ENCODE measurements around the gene AFMID.
A peak's percentile ranks its signal among the peaks of the same experiment; 100 is the strongest.
"Not testable (repeated sequence)": the region's sequence is repeated elsewhere in the genome, so short reads cannot be mapped to it uniquely, and the experiment has no call there.

AFMID gene

GRCh38 chr17:78186692-78187595 is at the start of gene AFMID, which contains the start of gene TK1:
Gene AFMID (plus strand): TSS chr17:78187362. CDS start chr17:78187371, 9 bp downstream.
Gene TK1 (minus strand): TSS chr17:78187052. CDS start chr17:78186994, 58 bp downstream.
- H3K27me3 ChIP-seq (ENCODE audit: low read depth), result no peaks in the 10 kb centered on the region
- in situ Hi-C loops (cut with MboI; ENCODE audit: low sequenced_read_pairs), result no loop called here
- no peaks in the 10 kb centered on the region for H3K9me3 ChIP-seq
- peaks cover 42% of the 10 kb centered on the region for H3K36me3 ChIP-seq (replicated peaks)
- peak; percentile 99 for DNase-seq (ENCODE audit: low spot score in 2 of 2)
- H3K4me3 ChIP-seq, result peak within 1 kb of the TSS; percentile 87
- H3K4me1 ChIP-seq, result peaks cover 12% of the 10 kb centered on the region

GRCh38 chr17:78137392-78138203 is 49.6 kb upstream of the AFMID start:
- no peak overlapping the region for H3K4me3 ChIP-seq
- H3K4me1 ChIP-seq, result peaks cover 6% of the 10 kb centered on the region
- no peaks in the 10 kb centered on the region for H3K36me3 ChIP-seq (replicated peaks)
- peak in 1 of 2 experiments; percentile 39 for DNase-seq (ENCODE audit: low spot score in 2 of 2)
- in situ Hi-C loops (cut with MboI; ENCODE audit: low sequenced_read_pairs), result no loop called here
- no peaks in the 10 kb centered on the region for H3K9me3 ChIP-seq
- H3K27me3 ChIP-seq (ENCODE audit: low read depth), result no peaks in the 10 kb centered on the region

GRCh38 chr17:78138204-78139060 is 48.7 kb upstream of the AFMID start:
- Histone ChIP-seq H3K36me3 (replicated peaks) (no peaks in the 10 kb centered on the region), H3K9me3 (no peaks in the 10 kb centered on the region), H3K4me1 (peaks cover 6% of the 10 kb centered on the region), H3K27me3 (ENCODE audit: low read depth) (no peaks in the 10 kb centered on the region), H3K4me3 (no peak overlapping the region)
- in situ Hi-C loops (cut with MboI; ENCODE audit: low sequenced_read_pairs), result no loop called here
- no peak for DNase-seq (ENCODE audit: low spot score in 2 of 2)

GRCh38 chr17:78139861-78140168 is 47.3 kb upstream of the AFMID start:
- not testable (repeated sequence) for H3K4me3 ChIP-seq; DNase-seq (ENCODE audit: low spot score in 2 of 2)

GRCh38 chr17:78140169-78141051 is 46.8 kb upstream of the AFMID start:
- peak; percentile 94 to 100 for DNase-seq (ENCODE audit: low spot score in 2 of 2)
- H3K36me3 ChIP-seq (replicated peaks), result no peaks in the 10 kb centered on the region
- no peak overlapping the region for H3K4me3 ChIP-seq
- H3K27me3 ChIP-seq (ENCODE audit: low read depth), result no peaks in the 10 kb centered on the region
- in situ Hi-C loops (cut with MboI; ENCODE audit: low sequenced_read_pairs), result no loop called here
- H3K9me3 ChIP-seq, result no peaks in the 10 kb centered on the region
- H3K4me1 ChIP-seq, result peaks cover 6% of the 10 kb centered on the region

More at GRCh38 chr17:78139861-78140168, 47.3 kb upstream of the AFMID start:
- H3K9me3 ChIP-seq; H3K27me3 ChIP-seq (ENCODE audit: low read depth); H3K36me3 ChIP-seq (replicated peaks); H3K4me1 ChIP-seq; in situ Hi-C loops (cut with MboI; ENCODE audit: low sequenced_read_pairs): not testable (repeated sequence)

- no peak for DNase-seq (ENCODE audit: low spot score in 2 of 2)
- in situ Hi-C loops (cut with MboI; ENCODE audit: low sequenced_read_pairs), result no loop called here
- Histone ChIP-seq H3K4me3 (no peak overlapping the region), H3K9me3 (no peaks in the 10 kb centered on the region), H3K27me3 (ENCODE audit: low read depth) (no peaks in the 10 kb centered on the region), H3K36me3 (replicated peaks) (no peaks in the 10 kb centered on the region), H3K4me1 (peaks cover 6% of the 10 kb centered on the region)
Observed at GRCh38 chr17:78141437-78142118, 45.6 kb upstream of the AFMID start.

- Histone ChIP-seq H3K36me3 (replicated peaks) (no peaks in the 10 kb centered on the region), H3K27me3 (ENCODE audit: low read depth) (no peaks in the 10 kb centered on the region), H3K4me3 (no peak overlapping the region), H3K4me1 (peaks cover 6% of the 10 kb centered on the region), H3K9me3 (no peaks in the 10 kb centered on the region)
- DNase-seq (ENCODE audit: low spot score in 2 of 2), result no peak
- in situ Hi-C loops (cut with MboI; ENCODE audit: low sequenced_read_pairs), result no loop called here
Observed at GRCh38 chr17:78142119-78142861, 44.9 kb upstream of the AFMID start.

- DNase-seq (ENCODE audit: low spot score in 2 of 2), result no peak
- peaks cover 6% of the 10 kb centered on the region for H3K4me1 ChIP-seq
- H3K36me3 ChIP-seq (replicated peaks), result no peaks in the 10 kb centered on the region
- no peaks in the 10 kb centered on the region for H3K9me3 ChIP-seq
- H3K27me3 ChIP-seq (ENCODE audit: low read depth), result no peaks in the 10 kb centered on the region
- in situ Hi-C loops (cut with MboI; ENCODE audit: low sequenced_read_pairs), result no loop called here
- H3K4me3 ChIP-seq, result no peak overlapping the region
Observed at GRCh38 chr17:78143214-78144146, 43.7 kb upstream of the AFMID start.

GRCh38 chr17:78144147-78144719 is 42.9 kb upstream of the AFMID start:
- DNase-seq (ENCODE audit: low spot score in 2 of 2), result peak in 1 of 2 experiments; percentile 41
- no peaks in the 10 kb centered on the region for H3K36me3 ChIP-seq (replicated peaks)
- peaks cover 6% of the 10 kb centered on the region for H3K4me1 ChIP-seq
- H3K9me3 ChIP-seq, result no peaks in the 10 kb centered on the region
- H3K27me3 ChIP-seq (ENCODE audit: low read depth), result no peaks in the 10 kb centered on the region
- no peak overlapping the region for H3K4me3 ChIP-seq
- in situ Hi-C loops (cut with MboI; ENCODE audit: low sequenced_read_pairs), result no loop called here

- Histone ChIP-seq H3K4me3 (no peak overlapping the region), H3K4me1 (peaks cover 5% of the 10 kb centered on the region), H3K9me3 (no peaks in the 10 kb centered on the region), H3K36me3 (replicated peaks) (no peaks in the 10 kb centered on the region), H3K27me3 (ENCODE audit: low read depth) (no peaks in the 10 kb centered on the region)
- DNase-seq (ENCODE audit: low spot score in 2 of 2), result no peak
- in situ Hi-C loops (cut with MboI; ENCODE audit: low sequenced_read_pairs), result no loop called here
Observed at GRCh38 chr17:78144736-78145641, 42.2 kb upstream of the AFMID start.

Data from HAP-1 (cell line).